Large intestine (tissue), 3 donors: ENCODE results near the gene PIM1. TPM values are rescaled to one million over a fixed set of nuclear protein-coding genes. Genes with fewer than 3 reads are reported as not detected.

Source experiments
- DNase-seq, 2 donors: peaks; one replicate each; pipeline versions ENCODE4 v3.0.0 to v3.0.0-alpha.2; 2013
- H3K27ac ChIP-seq: one replicate; pipeline ENCODE4 v1.5.1; 2013; ENCODE audit warnings: low read length
- H3K27me3 ChIP-seq: 2 replicates; pipeline ENCODE4 v1.6.1; 2013; ENCODE audit warnings: low read length; ENCODE audit not compliant: control insufficient read depth, insufficient read depth
- H3K36me3 ChIP-seq: 2 replicates; pipeline ENCODE4 v1.6.1; 2013; ENCODE audit warnings: low read length; ENCODE audit not compliant: control insufficient read depth, insufficient read depth
- H3K4me1 ChIP-seq: one replicate; pipeline ENCODE4 v1.6.1; 2013; ENCODE audit warnings: low read length; ENCODE audit not compliant: control insufficient read depth, insufficient read depth
- H3K4me3 ChIP-seq: one replicate; pipeline ENCODE4 v1.5.1; 2013; ENCODE audit warnings: low read length
- H3K9me3 ChIP-seq: one replicate; pipeline ENCODE4 v1.6.1; 2013; ENCODE audit warnings: mild to moderate bottlenecking, low read depth, low read length, moderate library complexity; ENCODE audit not compliant: control insufficient read depth
- WGBS: methylation state at CpG from one replicate; pipeline ENCODE4 v1.1.5; 2013; ENCODE audit warnings: low lambda C conversion rate; ENCODE audit not compliant: insufficient coverage; 5-methylcytosine and 5-hydroxymethylcytosine counted together
- polyA plus RNA-seq: library from polyadenylated mRNA; unstranded; fragments of 120-200 nt; gene quantifications from one replicate; pipeline ENCODE4 v1.2.1, GENCODE V29; 2013

PIM1 gene
- polyA plus RNA-seq, 1 donor = 71.3 TPM

DNA sequence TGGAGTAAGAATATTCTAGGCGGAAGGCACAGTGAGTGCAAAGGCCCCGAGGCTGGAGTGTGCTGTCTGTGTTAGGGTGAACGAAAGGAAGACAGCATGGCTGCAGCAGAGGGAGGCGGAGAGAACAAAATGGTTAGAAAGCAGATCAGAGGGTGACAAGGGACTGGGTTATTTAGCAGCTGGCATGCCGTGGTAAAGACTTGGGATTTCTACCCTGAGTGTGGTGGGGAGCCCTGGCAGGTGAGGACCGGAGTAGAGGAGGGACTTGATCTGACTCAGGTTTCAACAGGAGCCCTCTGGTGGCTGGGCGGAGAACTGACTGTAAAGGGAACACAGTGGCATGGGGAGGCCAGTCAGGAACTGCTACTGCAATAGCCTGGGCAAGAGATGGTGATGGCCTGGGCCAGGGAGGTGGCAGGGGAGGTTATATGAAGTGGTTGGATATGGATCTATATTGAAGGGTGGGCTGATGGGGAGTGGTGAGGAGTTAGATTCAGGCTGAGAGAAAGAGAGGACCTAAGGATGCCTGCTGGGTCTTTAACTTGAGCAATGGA lies 38.0 kb downstream of the PIM1 start:
- H3K4me1 ChIP-seq = peaks cover 20% of the 10 kb centered on the region
- no peaks in the 10 kb centered on the region for H3K27me3 ChIP-seq
- peak; percentile 73 to 75 for DNase-seq
- 100% methylated on average over 2 of the region's 7 CpGs for WGBS
- H3K9me3 ChIP-seq = no peaks in the 10 kb centered on the region
- no peak overlapping the region for H3K27ac ChIP-seq
- H3K4me3 ChIP-seq = no peak overlapping the region
- H3K36me3 ChIP-seq = no peaks in the 10 kb centered on the region

DNA sequence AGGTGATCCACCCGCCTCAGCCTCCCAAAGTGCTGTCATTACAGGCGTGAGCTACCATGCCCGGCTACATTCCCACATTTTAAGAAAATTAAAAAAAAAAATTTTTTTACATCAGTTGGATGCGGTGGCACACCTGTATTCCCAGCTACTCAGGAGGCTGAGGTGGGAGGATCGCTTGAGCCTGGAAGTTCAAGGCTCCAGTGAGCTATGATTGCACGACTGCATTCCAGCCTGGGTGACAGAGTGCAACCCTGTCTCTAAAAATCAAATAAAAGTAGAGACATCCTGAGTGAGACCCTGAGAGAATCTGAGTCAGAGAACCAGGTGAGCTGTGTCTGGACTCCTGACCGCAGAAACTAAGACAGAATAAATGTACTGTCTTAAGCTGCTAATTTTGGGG lies 38.8 kb downstream of the PIM1 start:
- H3K9me3 ChIP-seq = no peaks in the 10 kb centered on the region
- DNase-seq = no peak
- H3K36me3 ChIP-seq = no peaks in the 10 kb centered on the region
- 100% methylated on average over 1 of the region's 7 CpGs for WGBS
- H3K27me3 ChIP-seq = no peaks in the 10 kb centered on the region
- no peak overlapping the region for H3K27ac ChIP-seq
- H3K4me3 ChIP-seq = no peak overlapping the region
- peaks cover 13% of the 10 kb centered on the region for H3K4me1 ChIP-seq

DNA sequence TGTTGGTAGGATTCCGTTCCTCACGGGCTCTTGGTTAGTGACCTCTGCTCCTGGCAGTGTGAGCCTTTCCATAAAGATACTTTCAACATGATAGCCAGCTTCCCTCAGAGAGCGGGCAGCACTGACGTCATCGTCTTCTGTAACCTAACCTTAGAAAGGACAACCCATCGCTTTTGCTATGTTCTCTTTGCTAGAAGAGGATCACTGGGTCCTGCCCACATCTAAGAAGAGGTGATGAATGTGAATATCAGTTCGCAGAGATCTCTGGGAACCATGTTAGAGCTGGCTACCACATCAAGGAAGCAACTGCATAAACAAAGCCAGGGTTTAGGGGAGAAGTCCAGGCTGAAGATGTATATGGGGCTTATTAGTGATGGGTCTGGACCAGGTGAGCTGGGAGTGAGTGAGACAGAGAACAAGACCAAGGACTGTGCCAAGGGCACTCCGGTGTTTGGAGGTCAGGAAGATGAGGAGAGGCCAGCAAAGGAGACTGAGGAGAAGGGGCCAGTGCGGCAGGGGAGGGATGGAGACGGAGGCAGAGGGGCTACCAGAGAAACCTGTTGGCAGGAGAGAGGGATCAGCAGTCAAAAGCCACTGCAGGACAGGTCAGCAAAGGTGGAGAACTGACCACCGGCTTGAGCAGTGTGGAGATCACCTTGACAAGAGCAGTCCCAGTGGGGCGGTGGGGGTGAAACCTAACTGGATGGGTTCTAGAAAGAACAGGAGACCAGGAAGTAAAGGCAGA lies 39.7 kb downstream of the PIM1 start:
- Histone ChIP-seq H3K9me3 (no peaks in the 10 kb centered on the region), H3K27ac (no peak overlapping the region), H3K4me3 (no peak overlapping the region), H3K4me1 (peaks cover 10% of the 10 kb centered on the region), H3K27me3 (no peaks in the 10 kb centered on the region), H3K36me3 (no peaks in the 10 kb centered on the region)
- WGBS = no CpG with 5 or more reads among the region's 12 CpGs
- no peak for DNase-seq

DNA sequence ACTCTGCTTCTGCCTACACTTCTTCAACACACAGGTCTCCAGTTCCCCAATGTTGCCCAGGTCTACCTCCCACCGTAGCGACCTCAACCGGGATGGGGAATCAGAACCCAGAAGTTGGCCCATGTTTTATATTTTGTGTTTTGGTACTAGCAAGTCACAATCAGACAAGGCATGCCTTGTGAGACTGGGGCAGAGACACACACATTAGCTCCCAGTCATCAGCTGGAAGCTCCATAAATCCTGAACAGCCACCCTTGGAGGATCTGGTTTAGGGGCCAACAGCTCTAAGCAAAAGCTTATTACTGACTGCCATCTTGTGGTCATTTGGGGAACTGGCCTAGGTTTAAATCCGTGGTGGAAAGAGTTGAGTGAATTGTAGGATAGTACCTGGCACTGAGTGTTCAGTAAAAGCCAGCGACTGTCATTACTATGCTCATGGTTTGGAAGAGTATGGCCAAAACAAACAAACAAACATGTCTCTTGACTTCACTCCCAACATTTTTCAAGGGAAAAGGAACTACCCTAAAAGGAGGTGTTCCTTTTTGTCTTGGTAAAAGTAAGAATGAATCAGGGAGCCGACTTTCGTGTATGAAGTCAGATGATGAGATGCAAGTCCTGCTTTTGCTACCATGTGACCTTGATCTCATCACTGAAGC lies 40.5 kb downstream of the PIM1 start:
- Histone ChIP-seq H3K27me3 (no peaks in the 10 kb centered on the region), H3K27ac (no peak overlapping the region), H3K9me3 (no peaks in the 10 kb centered on the region), H3K4me3 (no peak overlapping the region), H3K36me3 (no peaks in the 10 kb centered on the region), H3K4me1 (peaks cover 2% of the 10 kb centered on the region)
- no CpG with 5 or more reads among the region's 7 CpGs for WGBS
- DNase-seq = peak; percentile 64 to 74

DNA sequence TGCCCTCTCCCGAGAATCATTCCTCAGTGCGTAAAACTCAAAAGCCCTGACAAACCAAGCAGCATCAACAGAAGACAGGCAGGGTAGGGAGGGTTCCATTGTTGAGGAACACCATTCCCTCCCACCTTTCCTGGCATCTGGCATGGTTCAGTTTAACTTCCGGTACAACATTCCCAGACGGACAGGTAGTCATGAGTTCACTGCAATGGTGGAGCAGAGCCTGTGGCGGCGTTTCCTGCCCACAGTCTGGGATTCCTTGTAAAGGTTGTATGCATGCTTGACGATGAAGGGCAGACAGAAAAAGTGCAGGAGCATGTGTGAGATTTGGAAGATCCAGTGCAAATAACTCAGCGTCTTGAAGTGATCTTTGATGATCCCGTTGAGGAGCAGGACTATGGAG lies 42.3 kb downstream of the PIM1 start:
- WGBS = 90% methylated on average over 2 of the region's 9 CpGs
- Histone ChIP-seq H3K4me3 (no peak overlapping the region), H3K36me3 (no peaks in the 10 kb centered on the region), H3K4me1 (no peaks in the 10 kb centered on the region), H3K27me3 (no peaks in the 10 kb centered on the region), H3K9me3 (no peaks in the 10 kb centered on the region), H3K27ac (no peak overlapping the region)
- DNase-seq = no peak

DNA sequence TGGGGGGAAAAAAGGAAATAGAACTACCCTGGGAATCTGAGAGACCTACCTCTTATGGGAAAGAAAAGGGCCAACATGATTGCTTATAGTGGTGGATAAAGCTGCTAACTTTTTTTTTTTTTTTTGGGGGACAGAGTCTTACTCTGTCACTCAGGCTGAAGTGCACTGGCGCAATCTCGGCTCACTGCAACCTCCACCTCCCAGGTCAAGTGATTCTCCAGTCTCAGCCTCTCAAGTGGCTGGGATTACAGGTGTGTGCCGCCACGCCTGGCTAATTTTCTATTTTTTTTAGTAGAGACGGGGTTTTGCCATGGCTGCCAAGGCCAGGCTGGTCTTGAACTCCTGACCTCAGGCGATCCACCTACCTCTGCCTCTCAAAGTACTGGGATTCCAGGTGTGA lies 48.1 kb downstream of the PIM1 start:
- DNase-seq = no peak
- Histone ChIP-seq H3K4me1 (no peaks in the 10 kb centered on the region), H3K9me3 (no peaks in the 10 kb centered on the region), H3K36me3 (no peaks in the 10 kb centered on the region), H3K4me3 (no peak overlapping the region), H3K27me3 (no peaks in the 10 kb centered on the region), H3K27ac (no peak overlapping the region)
- WGBS = no CpG with 5 or more reads among the region's 6 CpGs

DNA sequence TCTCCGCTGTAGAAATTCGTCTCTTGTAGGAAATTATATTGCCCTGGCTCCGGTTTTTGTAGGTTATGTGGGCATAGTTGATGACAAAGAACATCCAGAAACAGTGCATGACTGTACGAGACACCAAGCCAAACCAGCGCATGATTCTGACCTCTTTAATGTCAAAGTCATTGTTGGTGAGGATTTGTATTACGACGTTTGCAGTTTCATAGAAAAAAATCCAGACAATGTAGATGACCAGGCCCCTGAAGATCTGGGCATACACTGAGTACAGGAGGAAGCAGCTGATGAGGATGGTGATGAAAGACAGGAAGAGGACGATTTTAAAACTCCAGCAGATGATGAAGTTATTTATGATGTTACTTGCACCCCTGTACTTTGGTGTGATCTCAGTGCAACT lies 48.6 kb downstream of the PIM1 start:
- Histone ChIP-seq H3K9me3 (no peaks in the 10 kb centered on the region), H3K27ac (no peak overlapping the region), H3K4me3 (no peak overlapping the region), H3K4me1 (no peaks in the 10 kb centered on the region), H3K36me3 (no peaks in the 10 kb centered on the region), H3K27me3 (no peaks in the 10 kb centered on the region)
- DNase-seq = no peak
- 80% methylated on average over 1 of the region's 8 CpGs for WGBS

DNA sequence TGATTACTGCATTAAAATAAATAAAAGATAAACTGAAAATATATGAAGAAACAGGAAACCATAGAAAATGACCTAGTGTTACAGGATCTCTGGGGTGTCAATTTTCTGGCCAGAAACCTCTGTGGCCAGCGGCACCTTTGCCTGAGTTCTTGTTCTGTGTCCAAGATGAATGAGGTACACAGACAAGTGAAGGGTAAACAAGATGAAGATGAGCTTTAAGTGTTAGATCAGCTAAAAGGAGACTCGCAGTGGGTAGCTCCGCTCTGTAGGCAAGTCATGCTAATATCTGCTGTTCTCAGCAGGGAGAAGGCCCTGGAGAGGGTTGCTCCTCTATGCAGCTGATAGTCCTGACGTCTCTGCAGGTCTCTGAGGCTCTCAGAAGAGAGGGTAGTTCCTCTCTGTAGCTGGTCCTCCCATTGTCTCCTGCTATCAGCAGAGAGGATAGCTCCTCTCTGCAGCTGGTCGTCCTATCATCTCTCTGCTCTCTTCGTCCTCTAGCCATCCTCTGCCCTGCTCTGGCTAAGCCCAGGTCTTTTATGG lies 51.7 kb downstream of the PIM1 start:
- Histone ChIP-seq H3K4me3 (peak overlapping the region; percentile 61), H3K27ac (peak overlapping the region; percentile 10)

DNA sequence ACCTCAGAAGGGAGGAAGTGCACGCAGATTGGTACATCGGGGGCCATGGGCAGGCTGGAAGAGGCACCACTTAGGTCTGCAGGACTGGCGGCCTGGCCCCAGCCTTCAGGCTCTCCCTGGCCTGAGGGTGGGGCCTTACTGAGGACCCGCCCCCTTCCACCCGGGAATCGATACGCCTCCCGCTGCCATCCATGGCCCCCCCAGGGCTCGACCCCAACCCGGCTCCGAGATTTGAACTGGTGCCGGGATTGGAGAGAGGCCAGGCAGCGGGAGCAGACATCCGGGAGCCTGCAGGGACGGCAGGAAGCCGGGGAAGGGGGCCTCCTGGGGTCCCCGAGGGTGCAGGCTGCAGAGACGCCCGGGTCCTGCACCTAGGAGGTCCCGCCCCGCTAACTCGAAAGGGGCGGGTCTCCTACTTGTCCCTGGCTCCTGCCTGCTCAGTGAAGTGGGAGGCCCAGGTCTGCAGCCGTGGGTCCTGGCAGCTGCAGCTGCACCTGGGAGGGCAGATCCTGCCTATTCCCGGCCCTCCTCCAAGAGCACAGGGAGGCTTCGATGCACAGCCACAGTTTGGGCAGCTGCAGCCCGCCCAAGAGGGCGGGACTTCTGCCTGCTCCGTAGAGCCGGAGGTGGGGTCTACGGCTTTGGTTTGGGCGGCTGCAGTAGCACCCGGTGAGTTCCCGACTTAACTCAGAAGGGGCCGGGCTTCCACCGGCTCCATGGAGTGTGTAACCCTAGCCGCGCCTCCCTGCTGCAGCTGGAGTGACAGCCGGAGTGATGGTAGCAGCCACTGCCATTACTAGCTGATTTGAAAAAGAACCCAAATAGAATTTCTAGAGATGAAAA lies 52.4 kb downstream of the PIM1 start:
- peak; percentile 70 to 89 for DNase-seq
- H3K4me1 ChIP-seq = no peaks in the 10 kb centered on the region
- H3K36me3 ChIP-seq = no peaks in the 10 kb centered on the region
- no peaks in the 10 kb centered on the region for H3K9me3 ChIP-seq
- no peaks in the 10 kb centered on the region for H3K27me3 ChIP-seq
- peak overlapping the region; percentile 10 for H3K27ac ChIP-seq
- 0% methylated on average over 2 of the region's 39 CpGs for WGBS
- H3K4me3 ChIP-seq = peak overlapping the region; percentile 61

More for the DNA sequence above, 51.7 kb downstream of the PIM1 start:
- H3K4me1 ChIP-seq = no peaks in the 10 kb centered on the region
- no peaks in the 10 kb centered on the region for H3K27me3 ChIP-seq
- H3K9me3 ChIP-seq = no peaks in the 10 kb centered on the region
- DNase-seq = no peak
- WGBS = no CpG with 5 or more reads among the region's 6 CpGs
- no peaks in the 10 kb centered on the region for H3K36me3 ChIP-seq

DNA sequence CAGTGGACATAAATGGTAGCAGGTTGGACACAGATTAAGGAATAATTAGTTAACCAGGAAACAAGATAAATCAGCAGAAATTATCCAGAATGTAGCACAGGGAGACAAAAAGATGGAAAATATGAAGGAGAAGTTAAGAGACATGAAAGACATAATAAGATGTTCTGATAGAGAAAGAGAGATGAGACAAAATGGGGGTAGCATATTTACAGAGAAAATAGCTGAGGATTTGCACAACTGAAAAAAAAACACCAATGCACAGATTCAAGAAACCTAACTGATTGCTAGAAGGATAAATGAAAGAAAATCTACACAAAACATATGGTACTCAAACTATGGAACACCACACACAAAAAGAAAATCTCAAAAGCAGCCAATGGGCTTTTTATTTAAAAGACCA lies 53.0 kb downstream of the PIM1 start:
- H3K9me3 ChIP-seq = no peaks in the 10 kb centered on the region
- DNase-seq = no peak
- H3K27me3 ChIP-seq = no peaks in the 10 kb centered on the region
- no peaks in the 10 kb centered on the region for H3K4me1 ChIP-seq
- H3K27ac ChIP-seq = no peak overlapping the region
- H3K36me3 ChIP-seq = no peaks in the 10 kb centered on the region
- H3K4me3 ChIP-seq = peak overlapping the region; percentile 61
